Ishikawa (cell line): ENCODE results near the gene SLC26A2.

Experiments
- EP300 ChIP-seq: IDR thresholded peaks from 2 replicates; pipeline ENCODE4 v1.6.1; 2012; ENCODE audit warnings: borderline replicate concordance
- FOXM1 ChIP-seq: IDR thresholded peaks from 2 replicates; pipeline ENCODE4 v1.6.1; 2012; ENCODE audit warnings: low read depth, borderline replicate concordance
- RAD21 ChIP-seq: IDR thresholded peaks from 2 replicates; pipeline ENCODE4 v1.6.1; 2012; ENCODE audit warnings: low read depth
- REST ChIP-seq: IDR thresholded peaks from 2 replicates; pipeline ENCODE4 v1.6.1; 2012; ENCODE audit warnings: low read depth, mild to moderate bottlenecking
- TAF1 ChIP-seq: IDR thresholded peaks from 2 replicates; pipeline ENCODE4 v1.6.1; 2012; ENCODE audit warnings: low read depth, mild to moderate bottlenecking
- YY1 ChIP-seq: IDR thresholded peaks from 2 replicates; pipeline ENCODE4 v1.6.1; 2012; ENCODE audit warnings: low read depth
- TF ChIP-seq, protein P1 (sequence below): IDR thresholded peaks from 2 replicates; pipeline ENCODE4 v1.6.1; 2012

DNA sequence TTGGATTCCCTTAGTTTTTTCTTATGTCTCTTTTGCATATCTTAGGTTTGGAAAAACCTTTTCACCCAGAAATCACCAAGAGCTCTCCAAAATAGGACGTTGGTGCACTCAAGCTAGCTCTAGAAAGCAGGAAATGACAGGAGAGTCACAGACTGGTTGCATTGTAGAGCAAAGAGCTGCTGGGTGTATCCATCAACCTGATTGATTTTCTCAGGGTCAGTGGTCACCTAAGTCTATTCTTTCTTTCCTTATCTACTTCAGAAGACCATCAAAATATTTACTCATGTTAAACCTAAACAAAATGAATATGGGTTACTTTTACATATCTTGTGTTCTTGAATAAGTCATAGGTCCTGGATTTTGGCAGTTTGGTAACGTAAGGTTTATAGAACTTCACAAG is 14.9 kb downstream of the SLC26A2 start:
- TF ChIP-seq FOXM1 (no peak), REST (no peak), YY1 (no peak), EP300 (no peak), TAF1 (no peak), RAD21 (no peak)
- TF ChIP-seq, protein P1, sequence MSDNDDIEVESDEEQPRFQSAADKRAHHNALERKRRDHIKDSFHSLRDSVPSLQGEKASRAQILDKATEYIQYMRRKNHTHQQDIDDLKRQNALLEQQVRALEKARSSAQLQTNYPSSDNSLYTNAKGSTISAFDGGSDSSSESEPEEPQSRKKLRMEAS = no peak
